CD14-positive monocyte (primary cell): Measurements from ENCODE around the gene PCSK4. TPM values are rescaled to one million over a fixed set of nuclear protein-coding genes. Genes with fewer than 3 reads are reported as not detected.

Experiments used
- DNase-seq, 3 donors: peaks; one replicate each; pipeline ENCODE4 v3.0.0-alpha.2; 2011 to 2022
- H2AFZ ChIP-seq: 2 replicates; pipeline ENCODE4 v1.6.0; 2012; ENCODE audit warnings: mild to moderate bottlenecking, low read depth, low read length, inconsistent platforms; ENCODE audit not compliant: insufficient read depth, poor library complexity, severe bottlenecking
- H3K27ac ChIP-seq, 2 donors: 1 replicate in 1 of 2; 2 replicates in 1 of 2; pipeline ENCODE4 v1.5.1; 2012 to 2013; ENCODE audit warnings: low read length in 2 of 2, control low read depth in 1 of 2, inconsistent platforms in 1 of 2, low read depth in 1 of 2, mild to moderate bottlenecking in 1 of 2
- H3K27me3 ChIP-seq, 2 donors: one replicate each; pipeline versions ENCODE4 v1.6.0 to v1.6.1; 2011 to 2013; ENCODE audit warnings: low read length in 2 of 2; ENCODE audit not compliant: control insufficient read depth in 2 of 2, insufficient read depth in 2 of 2
- H3K36me3 ChIP-seq, 2 donors: replicated peaks in 1 of 2; 1 replicate in 1 of 2; 2 replicates in 1 of 2; pipeline versions ENCODE4 v1.5.1 to v1.6.1; 2012 to 2013; ENCODE audit warnings: low read length in 2 of 2, control low read depth in 1 of 2, inconsistent platforms in 1 of 2, mild to moderate bottlenecking in 1 of 2; ENCODE audit not compliant: insufficient read depth in 2 of 2, control insufficient read depth in 1 of 2
- H3K4me1 ChIP-seq, 2 donors: 1 replicate in 1 of 2; 2 replicates in 1 of 2; pipeline versions ENCODE4 v1.5.1 to v1.6.1; 2012 to 2013; ENCODE audit warnings: low read length in 2 of 2, control low read depth in 1 of 2, inconsistent platforms in 1 of 2, mild to moderate bottlenecking in 1 of 2, moderate library complexity in 1 of 2; ENCODE audit not compliant: insufficient read depth in 2 of 2, control insufficient read depth in 1 of 2
- H3K4me2 ChIP-seq: replicated peaks from 2 replicates; pipeline ENCODE3; 2012; ENCODE audit warnings: low read length, moderate library complexity, mild to moderate bottlenecking; ENCODE audit not compliant: poor library complexity, severe bottlenecking; ENCODE audit errors: extremely low read depth
- H3K4me3 ChIP-seq, 3 experiments: fragments of 200-600 bp in 1 of 3; sonication (generic) in 1 of 3; replicated peaks in 1 of 3; 1 replicate in 2 of 3; 2 replicates in 1 of 3; pipeline ENCODE4 v1.5.1; 2011 to 2013; ENCODE audit warnings: low read length in 3 of 3, mild to moderate bottlenecking in 3 of 3, control low read depth in 2 of 3, low read depth in 2 of 3, inconsistent platforms in 1 of 3, moderate library complexity in 1 of 3
- H3K79me2 ChIP-seq: 2 replicates; pipeline ENCODE4 v1.6.0; 2012; ENCODE audit warnings: mild to moderate bottlenecking, control low read depth, inconsistent platforms, low read length, moderate library complexity; ENCODE audit not compliant: insufficient read depth
- H3K9ac ChIP-seq: 2 replicates; pipeline ENCODE4 v1.6.0; 2017; ENCODE audit warnings: low read length, mild to moderate bottlenecking; ENCODE audit not compliant: insufficient read depth, poor library complexity, severe bottlenecking
- H3K9me3 ChIP-seq, 2 donors: replicated peaks in 1 of 2; 1 replicate in 1 of 2; 2 replicates in 1 of 2; pipeline versions ENCODE4 v1.5.1 to v1.6.1; 2012 to 2013; ENCODE audit warnings: low read length in 2 of 2, control low read depth in 1 of 2; ENCODE audit not compliant: control insufficient read depth in 1 of 2, insufficient read depth in 1 of 2
- H4K20me1 ChIP-seq: 2 replicates; pipeline ENCODE4 v1.6.0; 2012; ENCODE audit warnings: mild to moderate bottlenecking, low read length, control low read depth, moderate library complexity; ENCODE audit not compliant: insufficient read depth
- H3K27ac Mint-ChIP-seq, 7 donors: one replicate each; pipeline ENCODE4 v1.8.0; 2020; ENCODE audit warnings: mild to moderate bottlenecking in 7 of 7, mixed read lengths in 7 of 7, moderate library complexity in 6 of 7, inconsistent platforms in 2 of 7
- H3K27me3 Mint-ChIP-seq, 3 donors: one replicate each; pipeline ENCODE4 v1.8.0; 2021 to 2022; ENCODE audit warnings: low read depth in 3 of 3, mild to moderate bottlenecking in 3 of 3, mixed read lengths in 3 of 3, moderate library complexity in 3 of 3, inconsistent platforms in 1 of 3
- H3K36me3 Mint-ChIP-seq, 2 donors: one replicate each; pipeline ENCODE4 v1.8.0; 2020; ENCODE audit warnings: mixed read lengths in 2 of 2, inconsistent platforms in 1 of 2, mild to moderate bottlenecking in 1 of 2
- H3K4me1 Mint-ChIP-seq: one replicate; pipeline ENCODE4 v1.8.0; 2020; ENCODE audit warnings: mild to moderate bottlenecking, mixed read lengths
- H3K4me3 Mint-ChIP-seq, 2 donors: one replicate each; pipeline ENCODE4 v1.8.0; 2020; ENCODE audit warnings: mild to moderate bottlenecking in 2 of 2, mixed read lengths in 2 of 2, moderate library complexity in 1 of 2
- H3K9me3 Mint-ChIP-seq, 7 donors: one replicate each; pipeline ENCODE4 v1.8.0; 2020 to 2022; ENCODE audit warnings: mixed read lengths in 7 of 7, mild to moderate bottlenecking in 6 of 7, moderate library complexity in 6 of 7, inconsistent platforms in 2 of 7
- WGBS: methylation state at CpG from one replicate; pipeline ENCODE4 v1.1.5; 2013; ENCODE audit warnings: missing lambda C conversion rate; ENCODE audit not compliant: insufficient coverage; 5-methylcytosine and 5-hydroxymethylcytosine counted together
- intact Hi-C, 2 donors: fragments of 100-400 bp; cut with micrococcal nuclease; formaldehyde crosslinking; loops; one replicate each; pipeline versions ENCODE4 v1.15.0 to v1.15.1; 2023
- polyA plus RNA-seq, 3 donors: library from polyadenylated mRNA; depleted of rRNA in 1 of 3; unstranded in 2 of 3; stranded (reverse) in 1 of 3; fragments of 300-500 nt in 2 of 3; fragments of >200 nt in 1 of 3; fragmentation: Illumina TruSeq in 2 of 3; gene quantifications; 1 replicate in 2 of 3; 2 replicates in 1 of 3; pipeline ENCODE4 v1.2.3, GENCODE V29; 2012 to 2021
- TF ChIP-seq, protein P1 (sequence below): fragments of 200-600 bp; IDR thresholded peaks from one replicate; pipeline ENCODE4 v1.8.0; 2022; ENCODE audit warnings: antibody characterized with exemption, mild to moderate bottlenecking

The PCSK4 gene
- polyA plus RNA-seq, 3 donors: 0.34 to 1.0 TPM; not detected in 1

DNA sequence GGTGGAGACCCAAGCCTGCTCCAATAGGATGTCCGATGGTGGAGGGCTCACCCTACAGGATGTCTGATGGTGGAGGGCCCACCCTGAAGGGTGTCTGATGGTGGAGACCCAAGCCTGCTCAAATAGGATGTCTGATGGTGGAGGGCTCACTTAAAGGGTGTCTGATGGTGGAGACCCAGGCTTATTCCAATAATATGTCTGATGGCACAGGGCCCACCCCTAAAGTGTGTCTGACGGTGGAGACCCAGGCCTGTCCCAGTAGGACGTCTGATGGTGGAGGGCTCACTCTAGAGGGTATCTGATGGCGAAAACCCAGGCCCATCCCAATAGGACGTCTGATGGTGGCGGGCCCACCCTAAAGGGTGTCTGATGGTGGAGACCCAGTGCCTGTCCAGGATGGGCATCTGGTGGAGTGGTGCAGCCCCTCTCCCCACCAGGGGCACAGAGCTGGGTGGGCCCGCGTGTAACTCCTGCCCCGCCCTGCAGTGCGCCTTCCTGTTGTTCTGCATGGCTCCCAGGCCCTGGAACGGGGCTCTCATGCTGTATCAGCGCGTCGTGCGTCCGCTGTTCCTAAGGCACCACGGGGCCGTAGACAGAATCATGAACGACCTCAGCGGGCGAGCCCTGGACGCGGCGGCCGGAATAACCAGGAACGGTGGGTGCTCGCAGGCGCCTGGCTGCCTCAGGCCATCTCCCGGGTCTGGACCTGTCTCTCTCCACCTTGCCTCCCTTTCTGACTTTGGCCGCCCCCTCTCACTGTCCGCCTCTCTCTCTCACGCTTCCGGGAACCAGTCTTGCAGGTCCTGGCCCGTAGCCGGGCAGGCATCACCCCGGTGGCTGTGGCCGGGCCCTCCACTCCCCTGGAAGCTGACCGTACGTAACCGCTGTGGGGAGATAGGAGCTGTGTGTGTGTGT, 5.9 kb upstream of the PCSK4 start:
- H3K4me1 Mint-ChIP-seq: peaks cover 6% of the 10 kb centered on the region
- no peak overlapping the region for H3K27ac ChIP-seq
- H3K4me1 ChIP-seq: peaks cover 7 to 9% of the 10 kb centered on the region in 2 donors
- peaks cover 14 to 32% (median 30%) of the 10 kb centered on the region in 3 donors for H3K27me3 Mint-ChIP-seq
- no peak overlapping the region for H3K9ac ChIP-seq
- peaks cover 0 to 8% (median 3%) of the 10 kb centered on the region in 7 donors for H3K9me3 Mint-ChIP-seq
- H3K9me3 ChIP-seq: no peaks in the 10 kb centered on the region
- whole genome bisulfite sequencing: 86% methylated on average over 26 of the region's 40 CpGs
- H3K4me3 ChIP-seq: no peak overlapping the region
- no peaks in the 10 kb centered on the region for H3K79me2 ChIP-seq
- no peaks in the 10 kb centered on the region for H4K20me1 ChIP-seq
- no peak overlapping the region for H2AFZ ChIP-seq
- no peaks in the 10 kb centered on the region for H3K36me3 ChIP-seq
- TF ChIP-seq, protein P1, sequence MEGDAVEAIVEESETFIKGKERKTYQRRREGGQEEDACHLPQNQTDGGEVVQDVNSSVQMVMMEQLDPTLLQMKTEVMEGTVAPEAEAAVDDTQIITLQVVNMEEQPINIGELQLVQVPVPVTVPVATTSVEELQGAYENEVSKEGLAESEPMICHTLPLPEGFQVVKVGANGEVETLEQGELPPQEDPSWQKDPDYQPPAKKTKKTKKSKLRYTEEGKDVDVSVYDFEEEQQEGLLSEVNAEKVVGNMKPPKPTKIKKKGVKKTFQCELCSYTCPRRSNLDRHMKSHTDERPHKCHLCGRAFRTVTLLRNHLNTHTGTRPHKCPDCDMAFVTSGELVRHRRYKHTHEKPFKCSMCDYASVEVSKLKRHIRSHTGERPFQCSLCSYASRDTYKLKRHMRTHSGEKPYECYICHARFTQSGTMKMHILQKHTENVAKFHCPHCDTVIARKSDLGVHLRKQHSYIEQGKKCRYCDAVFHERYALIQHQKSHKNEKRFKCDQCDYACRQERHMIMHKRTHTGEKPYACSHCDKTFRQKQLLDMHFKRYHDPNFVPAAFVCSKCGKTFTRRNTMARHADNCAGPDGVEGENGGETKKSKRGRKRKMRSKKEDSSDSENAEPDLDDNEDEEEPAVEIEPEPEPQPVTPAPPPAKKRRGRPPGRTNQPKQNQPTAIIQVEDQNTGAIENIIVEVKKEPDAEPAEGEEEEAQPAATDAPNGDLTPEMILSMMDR: no peak
- no peak for DNase-seq
- H3K27me3 ChIP-seq: peaks cover 0 to 21% of the 10 kb centered on the region in 2 donors
- no peak overlapping the region for H3K27ac Mint-ChIP-seq
- no peaks in the 10 kb centered on the region for H3K36me3 Mint-ChIP-seq
- no peak overlapping the region for H3K4me2 ChIP-seq
- intact Hi-C loops: no loop called here
- no peak overlapping the region for H3K4me3 Mint-ChIP-seq

DNA sequence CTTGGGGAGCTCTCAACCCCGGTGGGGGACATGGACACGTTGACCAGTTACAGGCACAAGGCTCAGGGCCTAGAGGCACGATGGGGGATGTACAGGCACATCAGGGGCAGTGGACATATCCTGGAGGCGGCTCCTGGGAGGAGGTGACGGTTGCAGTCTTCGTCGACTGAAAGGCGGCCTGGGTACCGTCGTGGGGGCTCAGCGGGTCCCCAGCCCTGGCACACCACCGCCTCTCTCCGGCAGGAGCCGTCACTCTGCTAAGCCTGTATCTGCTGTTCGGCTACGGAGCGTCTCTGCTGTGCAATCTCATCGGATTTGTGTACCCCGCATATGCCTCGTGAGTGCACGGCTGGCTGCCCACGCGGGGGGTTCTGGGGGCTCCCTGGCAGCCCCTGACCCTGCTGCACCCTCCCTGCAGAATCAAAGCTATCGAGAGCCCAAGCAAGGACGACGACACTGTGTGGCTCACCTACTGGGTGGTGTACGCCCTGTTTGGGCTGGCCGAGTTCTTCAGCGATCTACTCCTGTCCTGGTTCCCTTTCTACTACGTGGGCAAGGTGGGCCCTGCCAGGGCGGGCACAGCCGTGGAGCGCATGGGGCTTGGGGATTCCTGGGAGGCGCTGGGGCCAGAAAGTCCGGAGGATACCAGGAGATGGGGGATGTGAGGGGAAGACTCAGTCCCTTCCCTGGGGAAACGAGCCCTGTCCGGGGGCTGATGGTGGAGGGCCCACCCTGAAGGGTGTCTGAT, 5.1 kb upstream of the PCSK4 start:
- H3K4me2 ChIP-seq: no peak overlapping the region
- Mint-ChIP-seq H3K9me3 (peaks cover 0 to 7% (median 3%) of the 10 kb centered on the region in 7 donors), H3K27ac (no peak overlapping the region), H3K4me1 (peaks cover 10% of the 10 kb centered on the region), H3K36me3 (no peaks in the 10 kb centered on the region), H3K27me3 (peaks cover 14 to 31% (median 31%) of the 10 kb centered on the region in 3 donors), H3K4me3 (no peak overlapping the region)
- TF ChIP-seq, protein P1: no peak
- no peaks in the 10 kb centered on the region for H4K20me1 ChIP-seq
- peaks cover 7 to 14% of the 10 kb centered on the region in 2 donors for H3K4me1 ChIP-seq
- no peaks in the 10 kb centered on the region for H3K79me2 ChIP-seq
- H2AFZ ChIP-seq: no peak overlapping the region
- DNase-seq: no peak
- H3K9me3 ChIP-seq: no peaks in the 10 kb centered on the region
- H3K36me3 ChIP-seq: no peaks in the 10 kb centered on the region
- no peak overlapping the region for H3K27ac ChIP-seq
- intact Hi-C loops: no loop called here
- no peak overlapping the region for H3K4me3 ChIP-seq
- 88% methylated on average over 37 of the region's 37 CpGs for WGBS
- H3K9ac ChIP-seq: no peak overlapping the region
- peaks cover 0 to 21% of the 10 kb centered on the region in 2 donors for H3K27me3 ChIP-seq
